Brain microvascular endothelial cell (primary cell): Measurements from ENCODE around the gene PROK2.

Experiments
- DNase-seq: peaks from one replicate; pipeline ENCODE4 v3.0.0-alpha.2; 2020
- H3K27ac ChIP-seq: fragments of 250-450 bp; sonication (Bioruptor Pico); 2 replicates; pipeline ENCODE4 v1.5.1; 2020; ENCODE audit warnings: mild to moderate bottlenecking, moderate library complexity
- H3K27me3 ChIP-seq: fragments of 250-450 bp; sonication (Bioruptor Pico); replicated peaks from 2 replicates; pipeline ENCODE4 v1.5.1; 2020; ENCODE audit warnings: mild to moderate bottlenecking
- H3K36me3 ChIP-seq: fragments of 250-450 bp; sonication (Bioruptor Pico); replicated peaks from 2 replicates; pipeline ENCODE4 v1.5.1; 2020; ENCODE audit warnings: mild to moderate bottlenecking
- H3K4me3 ChIP-seq: 2 replicates; pipeline ENCODE4 v1.5.1; 2011; ENCODE audit warnings: low read depth, mild to moderate bottlenecking, control low read depth, low read length, moderate library complexity
- in situ Hi-C: cut with HindIII; loops from 2 replicates; pipeline ENCODE4 v1.10.0; 2017; ENCODE audit warnings: low sequenced_read_pairs, low pct_ligation_motif_present
- TF ChIP-seq, protein P1 (sequence below): IDR thresholded peaks from 2 replicates; pipeline ENCODE4 v1.5.1; 2011; ENCODE audit warnings: low read depth, mild to moderate bottlenecking, moderate library complexity, low read length, control low read depth, inconsistent platforms; ENCODE audit errors: missing control alignments

PROK2 gene

DNA sequence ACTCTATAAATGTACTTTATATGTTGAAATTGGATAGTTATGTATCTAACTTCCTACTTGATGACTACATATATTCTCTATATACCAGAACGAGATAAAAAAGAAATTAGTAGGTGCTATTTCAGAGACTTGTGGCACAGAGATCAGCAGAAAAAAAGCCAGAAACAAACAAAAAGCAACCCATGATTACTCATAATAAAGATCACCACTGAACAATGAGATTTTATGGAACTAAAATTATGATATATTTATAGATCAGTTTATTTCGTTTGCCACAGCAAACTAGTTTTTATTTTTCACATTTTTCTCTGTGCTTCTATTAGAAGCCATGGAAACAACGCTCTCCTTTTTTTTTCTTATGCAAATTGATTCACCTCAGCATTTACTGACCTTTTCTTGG, 15.1 kb upstream of the PROK2 start:
- in situ Hi-C loops = no loop called here

DNA sequence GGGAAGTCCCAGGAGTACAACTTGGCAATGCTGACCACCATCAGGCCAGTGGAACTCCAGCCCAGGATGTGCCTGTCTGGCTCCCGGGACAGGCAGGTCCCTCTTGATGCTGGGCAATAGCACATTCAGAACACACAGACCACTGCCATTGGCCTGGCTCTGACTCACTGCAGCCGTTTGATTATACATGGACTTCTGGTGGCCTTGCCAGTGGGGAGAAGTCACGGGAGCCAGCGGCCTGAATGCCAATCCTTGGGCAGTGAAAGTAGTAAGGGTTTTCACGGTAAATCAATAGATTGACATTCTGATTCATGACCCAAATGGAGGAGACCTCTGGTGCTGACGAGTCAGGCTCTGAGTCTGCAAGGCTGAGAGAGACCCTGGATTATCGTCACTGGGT, 12.5 kb upstream of the PROK2 start:
- in situ Hi-C loops = no loop called here
- Histone ChIP-seq H3K36me3 (no peaks in the 10 kb centered on the region), H3K27ac (no peak overlapping the region), H3K27me3 (peaks cover 9% of the 10 kb centered on the region), H3K4me3 (no peak overlapping the region)
- no peak for DNase-seq
- TF ChIP-seq, protein P1, sequence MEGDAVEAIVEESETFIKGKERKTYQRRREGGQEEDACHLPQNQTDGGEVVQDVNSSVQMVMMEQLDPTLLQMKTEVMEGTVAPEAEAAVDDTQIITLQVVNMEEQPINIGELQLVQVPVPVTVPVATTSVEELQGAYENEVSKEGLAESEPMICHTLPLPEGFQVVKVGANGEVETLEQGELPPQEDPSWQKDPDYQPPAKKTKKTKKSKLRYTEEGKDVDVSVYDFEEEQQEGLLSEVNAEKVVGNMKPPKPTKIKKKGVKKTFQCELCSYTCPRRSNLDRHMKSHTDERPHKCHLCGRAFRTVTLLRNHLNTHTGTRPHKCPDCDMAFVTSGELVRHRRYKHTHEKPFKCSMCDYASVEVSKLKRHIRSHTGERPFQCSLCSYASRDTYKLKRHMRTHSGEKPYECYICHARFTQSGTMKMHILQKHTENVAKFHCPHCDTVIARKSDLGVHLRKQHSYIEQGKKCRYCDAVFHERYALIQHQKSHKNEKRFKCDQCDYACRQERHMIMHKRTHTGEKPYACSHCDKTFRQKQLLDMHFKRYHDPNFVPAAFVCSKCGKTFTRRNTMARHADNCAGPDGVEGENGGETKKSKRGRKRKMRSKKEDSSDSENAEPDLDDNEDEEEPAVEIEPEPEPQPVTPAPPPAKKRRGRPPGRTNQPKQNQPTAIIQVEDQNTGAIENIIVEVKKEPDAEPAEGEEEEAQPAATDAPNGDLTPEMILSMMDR = no peak

More for the DNA sequence above, 15.1 kb upstream of the PROK2 start:
- DNase-seq = no peak
- TF ChIP-seq, protein P1 = no peak
- Histone ChIP-seq H3K27ac (no peak overlapping the region), H3K36me3 (no peaks in the 10 kb centered on the region), H3K4me3 (no peak overlapping the region), H3K27me3 (peaks cover 9% of the 10 kb centered on the region)

DNA sequence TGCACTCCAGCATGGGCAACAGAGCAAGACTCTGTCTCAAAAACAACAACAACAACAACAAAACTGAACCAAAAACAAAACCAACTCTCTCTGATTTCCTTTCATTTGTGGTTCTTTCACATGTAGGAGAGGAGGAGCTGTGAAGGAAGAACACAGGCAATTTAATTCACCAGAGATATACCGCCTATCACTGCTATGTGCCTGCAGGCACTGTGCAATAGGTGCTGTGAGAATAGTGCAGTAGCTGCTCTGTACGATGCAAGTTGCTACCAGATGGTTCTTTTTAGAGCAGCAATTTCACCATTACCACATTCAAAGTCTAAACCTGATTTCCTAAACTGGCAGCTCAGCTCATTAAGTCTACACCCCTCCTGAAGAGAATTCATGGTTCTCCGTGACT, 11.3 kb upstream of the PROK2 start:
- Histone ChIP-seq H3K36me3 (no peaks in the 10 kb centered on the region), H3K27ac (no peak overlapping the region), H3K27me3 (peaks cover 9% of the 10 kb centered on the region), H3K4me3 (no peak overlapping the region)
- TF ChIP-seq, protein P1 = no peak
- in situ Hi-C loops = no loop called here
- no peak for DNase-seq

DNA sequence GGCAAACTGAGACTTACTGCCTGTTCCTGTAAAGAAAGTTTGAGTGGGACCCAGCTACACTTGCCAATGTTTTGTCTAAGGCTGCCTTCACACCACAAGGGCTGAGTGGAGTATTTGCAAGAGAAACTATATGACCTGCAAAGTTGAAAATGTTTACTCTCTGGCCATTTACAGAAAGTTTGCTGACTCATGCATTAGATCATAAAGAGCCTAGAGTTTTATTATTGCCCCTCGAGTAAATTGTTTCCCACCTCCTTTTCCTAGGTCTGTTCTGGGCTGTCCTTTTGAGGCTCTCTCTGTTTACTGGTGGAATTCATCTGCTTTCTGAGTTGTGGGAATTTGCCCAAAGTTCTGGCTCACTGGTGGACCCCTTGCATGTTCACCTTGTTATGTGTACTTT, 6.7 kb upstream of the PROK2 start:
- H3K27me3 ChIP-seq = peaks cover 2% of the 10 kb centered on the region
- in situ Hi-C loops = no loop called here
- no peak overlapping the region for H3K27ac ChIP-seq
- TF ChIP-seq, protein P1 = no peak
- no peak for DNase-seq
- no peaks in the 10 kb centered on the region for H3K36me3 ChIP-seq
- H3K4me3 ChIP-seq = no peak overlapping the region

DNA sequence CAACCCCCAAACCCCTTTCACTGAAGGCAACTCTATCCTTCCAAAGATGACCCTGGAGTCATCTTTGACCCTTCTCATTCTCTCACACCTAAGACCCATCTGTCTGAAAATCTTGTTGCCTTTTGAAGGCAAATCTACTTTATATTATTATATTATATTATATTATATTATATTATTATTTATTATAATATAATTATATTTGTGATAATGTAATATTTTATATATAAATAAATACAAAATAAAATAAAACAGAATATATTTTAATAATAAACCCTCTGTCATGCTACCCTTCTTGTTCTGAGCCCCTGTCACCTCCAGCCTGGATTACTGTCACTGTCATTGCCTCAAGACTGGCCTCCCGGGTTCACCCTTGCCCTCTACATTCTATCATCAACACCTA, 5.0 kb upstream of the PROK2 start:
- TF ChIP-seq, protein P1 = no peak
- H3K4me3 ChIP-seq = no peak overlapping the region
- in situ Hi-C loops = no loop called here
- H3K27ac ChIP-seq = no peak overlapping the region
- DNase-seq = no peak
- H3K27me3 ChIP-seq = peaks cover 19% of the 10 kb centered on the region
- no peaks in the 10 kb centered on the region for H3K36me3 ChIP-seq

DNA sequence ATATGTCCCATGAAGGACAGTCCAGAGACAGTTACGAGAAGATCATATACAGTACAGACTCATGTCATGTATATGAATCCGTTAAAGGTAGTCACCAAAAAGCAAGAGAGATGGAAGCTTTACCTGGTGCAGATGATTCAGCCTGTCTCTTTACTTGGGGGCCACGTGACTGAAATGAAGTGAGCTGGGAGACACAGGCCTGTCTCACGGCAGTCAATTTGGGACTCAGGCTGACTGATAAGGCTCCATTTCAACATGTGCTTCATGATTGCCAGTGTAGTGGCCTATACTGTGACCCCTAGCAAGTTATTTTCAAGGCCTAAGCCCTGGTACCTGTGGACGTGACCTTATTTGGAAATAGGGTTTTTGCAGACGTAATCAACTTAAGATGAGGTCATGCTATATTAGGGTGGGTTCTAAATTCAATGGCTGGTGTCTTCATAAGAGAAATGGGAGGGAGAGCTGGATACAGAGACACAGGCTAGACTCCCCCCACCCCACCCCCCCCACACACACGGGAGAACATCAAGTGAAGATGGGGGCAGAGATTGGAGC, 3.0 kb upstream of the PROK2 start:
- H3K27ac ChIP-seq = no peak overlapping the region
- TF ChIP-seq, protein P1 = no peak
- H3K36me3 ChIP-seq = no peaks in the 10 kb centered on the region
- no peak overlapping the region for H3K4me3 ChIP-seq
- H3K27me3 ChIP-seq = peaks cover 39% of the 10 kb centered on the region
- DNase-seq = no peak
- in situ Hi-C loops = no loop called here
